Muscle of back (tissue), 11 donors: ENCODE measurements around the gene DAB2IP. TPM values are rescaled to one million over a fixed set of nuclear protein-coding genes. Genes with fewer than 3 reads are reported as not detected.
"Not testable (repeated sequence)": the region's sequence is repeated elsewhere in the genome, so short reads cannot be mapped to it uniquely, and the experiment has no call there.

Experiments used
- DNase-seq, 3 donors: peaks; one replicate each; pipeline versions ENCODE4 v3.0.0 to v3.0.0-alpha.2; 2013
- polyA plus RNA-seq, 10 donors: library from polyadenylated mRNA; unstranded; fragments of 120-200 nt; gene quantifications; one replicate each; pipeline ENCODE4 v1.2.1, GENCODE V29; 2013; ENCODE audit not compliant: insufficient read length in 10 of 10

The DAB2IP gene
- polyA plus RNA-seq, 10 donors = 31.1 to 42.6 (median 36.5) TPM

DNA sequence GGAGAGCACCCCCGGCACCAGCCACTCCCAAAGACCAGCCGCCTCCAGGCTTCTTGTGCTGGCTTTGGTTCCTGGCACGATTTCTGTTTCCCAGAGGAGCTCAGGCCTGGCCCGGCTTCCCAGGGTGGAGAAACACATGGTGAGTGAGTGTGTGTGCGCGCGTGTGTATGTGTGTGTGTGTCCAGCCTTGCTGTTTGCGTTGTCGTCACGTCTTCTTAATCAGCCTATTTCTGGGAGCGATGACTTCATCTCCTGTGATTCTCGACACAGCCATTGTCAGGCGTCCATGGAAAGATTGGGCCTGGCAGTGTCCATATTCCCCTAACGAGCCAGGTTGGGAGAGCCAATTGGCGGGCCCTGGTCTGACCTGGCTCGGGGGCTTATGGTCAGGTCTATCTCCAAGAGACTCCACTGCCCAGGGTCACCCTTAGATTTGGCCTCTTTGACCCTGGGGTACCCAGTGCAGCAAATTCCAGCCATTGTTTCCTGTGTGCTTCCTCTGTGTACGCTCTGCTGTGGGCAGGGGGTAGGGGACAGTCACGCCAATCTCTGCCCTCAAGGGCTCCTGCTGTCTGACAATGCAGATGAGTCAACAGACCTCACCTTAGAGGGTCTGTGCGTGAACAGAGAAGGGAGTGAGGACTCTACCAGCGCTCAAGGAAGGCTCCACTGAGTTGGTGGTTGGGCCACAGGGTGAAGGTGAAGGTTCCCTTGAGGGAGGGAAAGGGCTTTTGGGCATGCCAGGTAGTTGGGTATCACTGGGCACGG lies 73.8 kb downstream of the DAB2IP start:
- DNase-seq = peak; percentile 91 to 95 (median 95)

DNA sequence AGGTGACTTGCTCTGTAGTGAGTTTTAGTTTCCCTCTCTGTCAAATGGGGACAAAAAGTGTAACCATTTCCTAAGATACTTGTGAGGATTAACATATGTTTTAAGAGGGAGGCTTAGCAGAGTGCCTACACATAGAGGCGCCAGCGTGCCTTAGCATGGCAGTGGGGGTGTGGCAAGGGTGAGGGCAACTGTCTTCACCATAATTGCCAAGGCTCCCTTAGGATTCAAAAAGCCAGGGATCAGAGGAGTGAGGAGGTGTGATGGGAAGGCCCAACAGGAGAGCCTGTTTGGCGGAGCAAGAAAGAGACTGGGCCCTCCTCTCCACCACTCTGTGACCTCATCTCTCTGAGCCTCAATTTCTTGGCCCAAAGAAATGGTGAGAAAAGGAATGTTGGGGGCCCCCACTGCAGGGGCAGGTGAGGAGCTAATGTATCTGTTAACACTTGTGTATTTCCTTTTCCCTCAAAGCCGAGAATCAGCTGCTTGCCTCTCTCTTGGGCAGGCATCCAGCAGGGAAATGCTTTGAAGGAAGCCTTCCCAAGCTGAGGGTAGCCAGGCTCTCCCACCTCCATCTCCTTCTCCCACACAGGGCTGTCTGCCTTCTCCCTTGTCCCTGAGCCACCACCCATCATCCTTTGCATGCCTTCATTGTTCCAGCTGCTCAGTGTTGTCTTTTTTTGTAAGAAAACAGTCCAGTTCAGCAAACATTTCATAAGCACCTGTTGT lies 76.0 kb downstream of the DAB2IP start:
- peak in 2 of 3 donors; percentile 44 to 67 for DNase-seq

DNA sequence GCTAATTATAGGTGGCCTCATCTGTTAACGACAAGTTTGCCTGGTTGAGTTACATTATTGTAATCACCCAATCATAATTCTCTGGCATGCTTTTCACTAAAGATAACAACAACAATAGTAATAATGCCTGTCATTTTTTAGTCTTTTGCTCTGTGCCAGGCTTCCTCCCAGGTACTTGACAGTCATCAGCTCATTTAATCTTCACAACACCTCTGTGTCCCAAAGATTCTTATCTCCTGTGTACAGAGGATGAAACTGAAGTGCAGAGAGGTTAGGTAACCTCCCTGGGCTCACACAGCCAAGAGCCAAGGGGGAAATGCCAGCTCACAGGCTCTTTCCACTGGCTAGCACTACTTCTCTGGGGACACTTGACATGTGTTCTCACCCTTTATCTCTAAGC lies 77.5 kb downstream of the DAB2IP start:
- no peak for DNase-seq

DNA sequence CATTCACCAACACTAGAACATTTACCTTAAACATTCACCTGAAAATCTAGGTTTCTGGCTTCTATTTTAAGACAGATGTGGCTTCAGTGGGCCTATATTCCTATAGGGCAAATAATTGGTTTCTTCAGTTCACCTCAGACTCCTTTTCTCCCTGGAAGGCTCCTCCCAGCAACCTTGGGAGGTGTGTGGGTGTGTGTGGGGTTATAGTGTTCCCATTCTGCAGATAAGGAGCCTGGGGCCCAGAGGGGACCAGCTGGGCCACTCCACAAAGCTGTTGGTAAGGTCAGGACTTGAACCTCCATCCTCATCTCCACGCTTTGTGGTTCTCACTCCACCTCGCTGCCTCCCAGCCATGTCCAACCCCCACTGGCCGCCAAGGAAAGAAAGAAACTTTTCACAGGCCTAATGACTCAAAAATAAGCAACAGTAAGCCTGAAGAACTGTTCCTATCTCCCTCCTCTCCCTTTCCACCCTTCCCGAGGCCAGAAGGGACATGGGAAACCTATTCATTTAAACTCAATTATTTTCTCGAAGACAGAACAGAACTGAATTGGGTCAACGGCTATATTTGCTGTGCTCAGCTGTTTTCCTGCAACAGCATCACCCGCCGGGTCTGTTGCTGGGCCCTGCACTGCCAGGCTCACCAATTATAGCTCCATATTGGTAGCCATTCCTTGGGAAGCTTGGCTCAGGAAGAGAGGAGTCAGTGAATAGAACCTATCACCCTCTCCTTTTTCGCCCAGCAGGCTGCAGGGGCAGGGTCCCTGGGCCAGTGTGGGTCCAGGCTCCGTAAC lies 78.5 kb downstream of the DAB2IP start:
- DNase-seq = no peak

DNA sequence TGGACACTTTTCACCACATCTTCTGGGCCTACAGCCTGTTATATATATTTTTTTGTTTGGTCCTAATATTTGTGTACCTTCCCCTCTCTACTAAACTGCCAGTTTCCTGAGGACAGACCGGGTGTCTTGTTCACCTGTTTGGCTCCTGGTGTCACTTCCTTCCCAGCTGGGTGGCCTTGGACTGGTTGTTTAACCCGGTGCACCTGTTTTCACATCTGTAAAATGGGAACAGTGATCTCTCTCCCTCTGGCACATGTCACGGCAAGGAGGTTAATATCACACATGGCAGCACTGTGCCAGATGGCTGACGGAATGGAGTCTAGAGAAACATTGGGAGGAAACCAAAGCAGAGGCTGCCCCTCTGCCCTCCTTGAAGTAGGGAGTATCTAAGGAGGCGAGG lies 79.7 kb downstream of the DAB2IP start:
- no peak for DNase-seq

DNA sequence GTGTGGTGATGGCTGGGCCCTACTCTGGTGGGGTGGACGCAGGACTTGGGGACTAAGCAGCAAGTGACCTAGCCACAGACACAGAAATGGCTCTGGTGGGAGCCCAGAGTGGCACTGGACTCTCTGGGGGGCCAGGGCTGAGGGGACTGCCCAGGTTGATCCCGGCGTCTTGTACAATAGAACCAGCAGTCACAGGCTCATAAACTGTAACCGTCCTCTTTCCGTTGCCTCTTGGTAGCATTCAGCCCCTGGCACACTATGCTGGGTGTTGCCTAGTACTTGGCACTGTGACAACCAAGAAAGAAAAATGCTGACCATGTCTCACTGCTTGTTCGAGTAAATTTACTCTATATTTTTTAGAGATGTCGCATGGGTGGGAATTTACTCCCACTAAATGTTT lies 80.5 kb downstream of the DAB2IP start:
- no peak for DNase-seq

DNA sequence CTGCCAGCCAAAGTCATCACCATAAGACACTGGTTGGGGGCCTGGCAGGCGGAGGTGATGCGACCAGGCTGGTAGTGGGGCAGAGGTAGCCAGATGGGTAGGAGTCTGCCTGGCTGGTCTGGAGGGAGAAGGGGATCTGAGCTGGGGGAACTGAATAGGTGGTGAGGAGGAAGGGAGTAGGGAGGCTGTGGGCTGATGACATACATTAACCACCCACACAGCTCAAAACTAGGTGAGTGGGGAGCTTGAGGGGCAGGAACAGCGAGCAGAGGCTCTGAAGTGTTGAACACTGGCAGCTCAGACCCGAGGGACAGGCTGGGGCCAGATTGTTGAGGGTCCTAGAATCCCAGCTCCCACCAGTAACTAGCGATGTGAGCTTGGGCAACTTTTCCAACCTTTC lies 81.0 kb downstream of the DAB2IP start:
- no peak for DNase-seq

DNA sequence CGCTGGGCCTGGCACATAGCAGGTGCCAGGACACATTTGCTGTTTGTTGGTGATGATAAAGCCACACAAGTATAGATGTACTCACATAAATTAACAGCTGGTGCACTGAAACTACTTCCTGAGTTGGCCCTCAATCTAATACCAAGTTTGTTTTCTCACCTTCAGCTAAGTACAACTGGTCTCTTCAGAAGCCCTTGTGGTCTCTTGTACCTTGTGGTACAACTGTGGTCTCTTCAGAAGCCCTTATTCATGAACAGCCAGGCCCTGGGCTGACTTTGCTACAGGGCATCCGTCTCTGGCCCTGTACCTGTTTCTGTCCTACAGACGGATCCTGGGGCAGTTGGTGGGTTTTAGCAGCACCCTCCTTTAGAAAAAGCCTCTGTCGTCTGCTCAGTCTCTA lies 81.5 kb downstream of the DAB2IP start:
- DNase-seq = no peak

DNA sequence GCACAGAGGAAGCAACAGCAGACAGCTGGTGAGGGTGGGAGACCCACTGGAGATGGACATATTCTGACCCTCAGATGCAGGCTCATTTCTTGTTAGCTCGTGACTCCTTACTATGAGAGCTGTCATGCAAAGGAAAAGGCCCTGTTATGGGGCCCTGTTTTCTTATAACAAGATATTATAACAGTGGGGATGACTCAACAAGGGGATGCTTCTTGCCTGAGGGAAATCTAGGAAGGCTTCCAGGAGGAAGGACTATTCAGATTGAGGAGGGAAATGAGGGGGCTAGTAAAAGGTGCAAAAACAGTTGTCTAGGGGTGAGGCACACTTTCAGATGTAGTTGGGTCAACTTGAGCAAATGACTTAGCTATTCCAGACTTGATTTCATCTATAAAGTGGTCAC lies 83.0 kb downstream of the DAB2IP start:
- DNase-seq = no peak

DNA sequence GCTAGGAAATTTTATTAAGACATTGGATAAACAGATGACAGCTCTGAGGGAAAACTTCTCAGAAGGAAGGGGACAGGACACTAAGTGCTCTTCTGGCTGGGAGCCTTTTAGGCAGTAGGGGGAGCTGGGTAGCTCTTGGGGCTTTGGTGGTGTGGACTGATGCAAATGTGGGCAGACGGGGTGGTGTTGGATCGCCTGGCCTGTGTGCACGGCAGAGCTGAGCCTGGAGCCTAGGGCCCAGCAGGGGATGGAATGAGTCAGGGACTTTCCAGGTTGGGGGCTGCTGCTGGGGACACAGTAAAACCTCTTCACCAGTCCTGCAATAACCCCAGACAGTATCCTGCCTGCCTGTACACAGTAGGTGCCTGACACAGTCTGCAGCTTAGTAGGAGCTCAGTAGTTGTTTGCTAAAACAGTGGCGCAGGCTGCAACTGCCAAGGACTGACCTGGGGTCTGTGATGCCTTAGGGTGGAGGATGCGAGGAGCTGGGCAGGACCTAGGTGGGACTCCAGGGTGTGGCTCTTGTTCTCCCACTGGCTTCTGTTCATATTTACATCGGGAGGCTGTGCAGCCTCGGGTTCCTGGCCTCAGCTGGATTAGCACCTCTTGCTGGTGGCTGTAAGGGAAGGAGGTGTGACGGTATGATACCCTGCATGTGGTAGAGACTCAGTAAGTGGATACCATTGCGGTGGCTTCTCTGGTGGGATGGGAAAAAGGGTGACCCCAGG lies 83.8 kb downstream of the DAB2IP start:
- no peak for DNase-seq

DNA sequence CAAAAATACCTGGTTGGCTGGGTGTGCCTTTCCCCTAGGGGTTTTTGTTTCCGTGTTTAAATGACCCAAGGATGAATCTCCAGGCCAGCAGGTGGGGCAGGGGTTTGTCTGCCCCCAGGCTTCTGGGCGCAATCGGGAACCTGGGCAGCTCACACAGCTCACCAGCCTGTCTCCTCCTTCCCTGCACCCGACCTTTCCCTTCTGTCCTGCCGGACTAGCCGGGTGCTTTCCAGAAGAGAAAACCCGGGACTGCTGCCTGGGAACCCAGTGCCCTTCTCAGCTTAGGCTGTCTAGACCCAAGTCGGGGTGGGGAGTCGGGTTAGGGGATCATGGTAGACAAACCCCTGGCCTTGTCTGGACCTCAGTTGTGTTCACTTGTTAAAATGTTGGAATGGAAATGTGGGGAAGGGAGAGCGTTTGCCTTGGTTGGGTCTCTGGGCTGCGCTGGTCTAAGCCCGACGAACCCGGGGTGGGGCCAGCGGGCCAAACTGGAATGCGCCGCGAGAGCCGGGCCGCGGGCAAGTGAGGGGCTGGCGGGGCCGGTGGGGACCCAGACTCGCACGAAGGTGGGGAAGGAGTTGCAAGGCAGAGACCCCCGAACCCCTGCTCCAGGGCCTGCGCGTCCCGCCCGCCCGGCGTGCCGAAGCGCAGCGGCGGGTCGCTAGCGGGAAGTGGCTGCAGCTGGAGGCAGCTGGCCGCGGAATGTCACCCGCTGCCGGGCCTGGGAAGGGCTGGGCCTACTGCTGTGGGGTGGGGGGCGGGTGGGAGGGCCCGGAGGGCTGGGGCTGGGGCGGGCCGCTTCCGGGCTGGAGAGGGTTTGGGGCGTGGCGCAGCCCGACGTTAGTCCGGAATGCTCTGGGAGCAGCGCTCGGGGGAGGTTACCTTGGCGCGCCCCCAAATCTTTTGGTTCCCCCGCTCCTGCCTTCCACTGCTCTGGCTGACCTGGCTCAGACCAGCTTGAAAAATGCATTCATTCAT lies 84.6 kb downstream of the DAB2IP start:
- peak; percentile 53 to 88 (median 73) for DNase-seq

DNA sequence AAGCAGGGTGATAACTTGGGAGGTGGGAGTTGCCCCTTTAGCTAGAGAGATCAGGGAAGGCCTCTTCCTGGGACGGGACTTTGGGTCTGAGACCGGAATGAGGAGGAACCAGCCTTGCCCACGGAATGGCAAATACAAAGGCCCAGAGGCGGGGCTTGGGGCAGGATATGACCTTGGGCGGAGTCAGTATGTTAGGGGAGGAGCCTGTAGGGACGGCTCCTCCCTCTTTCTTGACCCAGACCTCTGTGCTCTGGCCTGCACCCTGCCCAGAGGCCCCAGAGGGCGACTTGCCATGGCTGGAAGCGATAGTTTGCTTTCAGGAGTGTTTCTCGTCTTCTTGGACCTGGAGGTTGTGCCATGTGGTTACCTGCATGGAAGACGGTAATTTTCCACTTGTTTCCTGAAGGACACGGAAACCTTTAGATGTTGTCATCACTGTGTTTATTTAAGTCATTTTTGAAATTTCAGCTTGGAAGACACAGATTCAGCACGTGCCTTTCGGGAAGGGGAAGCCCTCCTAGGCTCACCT lies 85.6 kb downstream of the DAB2IP start:
- DNase-seq = no peak

DNA sequence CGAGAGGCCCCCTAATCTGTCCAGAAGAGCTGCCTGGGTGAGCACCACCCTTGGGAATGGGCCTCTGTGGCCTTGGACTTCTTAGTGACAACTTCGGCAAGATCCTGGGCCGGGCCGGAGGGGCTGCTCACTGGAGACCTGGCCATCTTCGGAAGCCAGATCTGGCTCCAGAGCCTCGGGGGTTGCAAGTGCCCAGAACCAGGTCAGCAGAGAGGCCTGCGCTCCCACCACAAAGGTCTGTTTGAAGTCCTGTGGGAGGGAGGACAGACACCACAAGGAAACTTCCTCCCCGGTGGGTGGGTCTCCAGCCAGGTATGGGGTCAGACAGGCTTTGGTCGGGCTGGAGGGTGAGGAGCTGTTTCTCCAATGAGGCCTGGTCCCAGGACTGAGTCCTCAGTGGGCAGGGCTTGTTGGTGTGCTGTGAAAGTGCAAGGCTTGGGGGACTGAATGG lies 86.1 kb downstream of the DAB2IP start:
- no peak for DNase-seq

DNA sequence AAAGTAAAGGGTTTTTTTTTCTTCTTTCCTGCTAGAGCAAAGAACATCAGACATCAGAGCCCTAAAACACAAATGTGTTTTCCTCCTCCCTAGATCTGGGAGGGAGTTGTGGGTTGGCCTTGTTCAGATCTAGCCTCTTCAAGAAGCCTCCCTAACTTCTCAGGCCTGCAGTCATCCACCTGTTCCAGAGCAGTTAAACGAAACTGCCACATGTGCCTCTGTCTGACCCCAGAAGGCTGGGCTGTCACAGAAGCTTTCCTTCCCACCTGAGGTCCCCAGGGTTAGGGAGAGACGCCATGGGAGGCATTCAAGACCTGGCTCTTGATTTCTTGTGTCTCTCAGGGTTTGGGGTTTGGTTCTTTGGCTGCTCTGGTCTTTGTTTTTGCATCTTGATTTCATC lies 87.0 kb downstream of the DAB2IP start:
- DNase-seq = no peak

DNA sequence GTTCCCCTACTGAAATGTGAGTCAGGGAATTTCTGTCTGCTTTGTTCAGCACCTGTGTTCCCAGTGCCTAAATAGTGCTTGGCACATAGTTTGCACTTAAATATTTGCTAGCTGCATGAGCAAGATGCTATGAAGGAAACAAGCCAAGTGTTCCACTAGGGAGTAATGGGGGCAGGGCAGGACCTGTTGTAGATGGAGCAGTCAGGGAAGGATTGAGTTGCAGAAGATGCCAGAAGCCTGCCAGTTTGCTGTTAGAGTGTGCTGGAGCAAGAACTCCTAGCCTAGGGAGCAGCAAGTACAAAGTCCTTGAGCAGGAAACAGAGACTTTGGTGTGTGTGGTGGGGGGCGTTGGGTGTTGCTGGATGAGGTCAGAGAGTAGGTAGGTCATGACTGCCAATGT lies 87.5 kb downstream of the DAB2IP start:
- DNase-seq = no peak

DNA sequence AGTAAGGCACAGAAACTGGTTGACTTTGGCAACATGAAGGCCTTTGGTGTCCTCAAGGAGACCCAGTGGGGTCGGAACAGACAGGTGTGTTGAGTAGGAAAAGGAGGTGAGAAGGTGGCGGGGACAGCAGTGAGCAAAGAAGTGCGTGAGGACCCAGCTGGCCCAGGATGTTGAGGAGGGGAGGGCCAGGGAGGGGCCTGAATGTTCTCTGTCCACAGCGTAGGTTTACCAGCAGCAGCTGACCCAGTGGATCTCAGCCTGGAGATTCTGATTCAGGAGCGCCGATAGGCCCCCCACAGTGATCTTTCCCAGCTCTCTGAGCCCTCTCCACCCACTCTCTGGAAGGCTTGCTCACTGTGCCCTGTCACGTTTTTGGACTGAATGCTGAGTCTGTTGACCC lies 88.5 kb downstream of the DAB2IP start:
- DNase-seq = no peak

DNA sequence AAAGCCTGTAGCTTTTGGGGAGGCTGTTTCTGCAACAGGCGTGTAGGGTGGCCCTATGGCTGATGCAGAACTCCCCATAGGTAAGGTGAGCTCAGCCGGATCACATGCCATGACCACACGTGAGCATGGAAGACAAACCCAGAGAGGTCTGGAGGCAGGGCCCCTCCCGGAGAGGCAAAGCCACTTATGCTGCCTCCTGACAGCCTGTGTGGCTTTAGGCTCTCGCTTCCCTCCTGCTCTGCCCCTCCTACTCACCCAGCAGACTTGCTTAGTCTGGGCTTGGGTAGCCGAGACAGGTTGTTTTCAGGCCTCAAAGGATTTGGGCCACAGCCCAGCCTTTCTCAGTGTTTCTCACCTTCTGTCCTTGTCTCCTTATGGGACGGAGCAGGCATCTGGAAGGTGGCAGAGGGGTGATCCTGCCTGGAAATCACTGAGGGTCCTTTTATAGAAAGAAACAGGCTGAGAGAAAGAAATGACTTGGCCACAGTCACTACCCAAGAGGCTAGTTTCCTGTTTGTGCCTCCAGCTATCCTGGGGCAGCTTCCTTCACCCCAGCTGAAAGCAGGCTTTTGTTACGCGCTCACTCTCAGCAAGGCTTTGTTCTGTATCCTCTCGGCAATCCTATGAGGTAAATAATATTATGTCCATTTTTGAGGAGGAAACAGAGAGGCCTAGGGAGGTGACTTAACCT lies 89.9 kb downstream of the DAB2IP start:
- no peak for DNase-seq

DNA sequence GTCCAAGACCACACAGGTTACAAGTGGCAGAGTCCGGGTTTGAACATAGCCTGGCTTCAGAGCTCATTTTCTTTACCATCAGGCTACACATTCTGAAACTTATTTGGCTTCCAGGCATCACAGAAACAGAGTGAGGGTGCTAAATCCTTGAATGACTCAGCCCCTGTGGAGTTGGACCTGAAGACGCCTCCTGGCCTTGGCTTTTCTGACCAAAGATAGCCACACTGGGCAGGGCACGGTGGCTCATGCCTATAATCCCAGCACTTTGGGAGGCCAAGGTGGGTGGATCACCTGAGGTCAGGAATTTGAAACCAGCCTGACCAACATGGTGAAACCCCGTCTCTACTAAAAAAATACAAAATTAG lies 90.5 kb downstream of the DAB2IP start:
- not testable (repeated sequence) for DNase-seq

DNA sequence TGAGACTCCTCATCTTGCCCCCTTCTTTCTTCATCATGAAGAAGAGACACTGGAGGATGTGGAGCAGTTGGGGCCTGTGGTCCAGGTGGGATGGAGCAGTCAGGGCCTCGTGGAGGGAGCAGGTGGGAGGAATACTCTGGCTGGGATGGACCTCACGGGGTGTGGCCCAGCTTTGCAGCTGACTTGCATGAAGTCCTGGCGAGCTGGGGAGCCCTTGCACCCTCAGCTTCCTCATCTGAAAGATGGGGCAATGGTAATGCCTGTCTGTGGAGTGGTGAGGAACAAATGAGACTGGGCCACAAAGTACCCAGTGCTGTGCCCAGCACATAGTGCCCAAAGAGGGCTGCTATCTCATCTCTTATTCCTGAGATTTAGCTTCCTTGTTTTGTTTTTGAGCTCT lies 91.5 kb downstream of the DAB2IP start:
- DNase-seq = no peak
